MCF 10A (cell line): Measurements from ENCODE around the gene NOD1. TPM values are rescaled to one million over a fixed set of nuclear protein-coding genes. Genes with fewer than 3 reads are reported as not detected.

Source experiments
- BruUV-seq: library from RNA; stranded (reverse); fragments of 400-500 nt; replicated peaks from 2 replicates; lab custom pipeline; 2021; lab: Mats Ljungman, UMichigan
- CTCF ChIA-PET: fragments of 300-600 bp; sonication (Branson Sonifier 250); formaldehyde crosslinking; extraction: SDS; loops from one replicate; lab custom pipeline; 2021; ENCODE audit warnings: antibody characterized with exemption, inconsistent platforms; lab: Yijun Ruan, JAX
- POLR2A ChIA-PET: fragments of 300-600, 350-650 bp; sonication (Branson Sonifier 250); formaldehyde crosslinking; extraction: SDS; loops from one replicate; lab custom pipeline; 2020; ENCODE audit warnings: antibody characterized with exemption, inconsistent platforms; lab: Yijun Ruan, JAX
- DNase-seq: peaks from one replicate; pipeline ENCODE4 v3.0.0-alpha.2; 2018; ENCODE audit not compliant: unreplicated experiment
- H3K27ac Mint-ChIP-seq: one replicate; pipeline ENCODE4 v1.8.0; 2022; ENCODE audit warnings: mild to moderate bottlenecking, low read depth, mixed read lengths; ENCODE audit not compliant: unreplicated experiment
- H3K27me3 Mint-ChIP-seq: one replicate; pipeline ENCODE4 v1.8.0; 2022; ENCODE audit warnings: mixed read lengths; ENCODE audit not compliant: insufficient read depth, unreplicated experiment
- H3K36me3 Mint-ChIP-seq: one replicate; pipeline ENCODE4 v1.8.0; 2022; ENCODE audit warnings: mild to moderate bottlenecking, moderate library complexity, mixed read lengths; ENCODE audit not compliant: insufficient read depth, unreplicated experiment
- H3K4me1 Mint-ChIP-seq: one replicate; pipeline ENCODE4 v1.8.0; 2022; ENCODE audit warnings: mixed read lengths; ENCODE audit not compliant: insufficient read depth, unreplicated experiment
- H3K4me3 Mint-ChIP-seq: one replicate; pipeline ENCODE4 v1.8.0; 2022; ENCODE audit warnings: mild to moderate bottlenecking, moderate library complexity, mixed read lengths; ENCODE audit not compliant: unreplicated experiment
- H3K9me3 Mint-ChIP-seq: one replicate; pipeline ENCODE4 v1.8.0; 2022; ENCODE audit warnings: mixed read lengths; ENCODE audit not compliant: unreplicated experiment
- CTCF ChIP-seq: fragments of 200-600 bp; IDR thresholded peaks from one replicate; pipeline ENCODE4 v1.8.0; 2022; ENCODE audit warnings: antibody characterized with exemption, mild to moderate bottlenecking; ENCODE audit not compliant: unreplicated experiment
- intact Hi-C: fragments of 100-400 bp; cut with micrococcal nuclease; formaldehyde crosslinking; loops from 2 replicates; pipeline ENCODE4 v1.14.1; 2022
- total RNA-seq: library from RNA; stranded (reverse); gene quantifications from 2 replicates; pipeline ENCODE4 v1.2.3, GENCODE V29; 2022

Gene NOD1
- total RNA-seq, 1 experiment from 2014 or later, result 3.8 TPM

DNA sequence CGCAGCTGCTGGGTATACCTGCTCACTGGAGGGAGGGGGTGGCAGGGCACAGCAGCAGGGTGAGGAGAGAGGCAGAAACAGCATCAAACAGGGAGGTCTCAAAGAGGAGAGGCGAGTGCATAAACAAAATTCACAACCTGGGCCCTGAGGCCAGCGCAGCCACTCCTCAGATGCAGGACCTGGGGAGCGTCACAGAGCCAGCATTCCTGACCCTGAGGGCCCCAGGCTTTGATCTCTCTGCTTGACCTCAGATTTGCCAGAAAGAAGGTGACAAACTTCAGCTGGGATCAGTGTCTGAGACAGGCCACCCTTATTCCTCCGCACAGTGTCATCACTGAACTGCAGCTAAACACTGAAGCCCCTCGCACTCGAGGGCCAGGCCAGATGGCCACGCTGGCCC is 25.6 kb downstream of the NOD1 start:
- Mint-ChIP-seq H3K4me1 (no peaks in the 10 kb centered on the region), H3K27me3 (no peaks in the 10 kb centered on the region), H3K27ac (no peak overlapping the region), H3K9me3 (no peaks in the 10 kb centered on the region), H3K36me3 (peaks cover 25% of the 10 kb centered on the region), H3K4me3 (no peak overlapping the region)
- no TSS peak for BruUV-seq
- no peak for TF ChIP-seq CTCF
- no peak for DNase-seq
- ChIA-PET CTCF (interaction anchor here (0.7 kb wide), 1 partner anchor 439 kb away, joined by 3 read pairs; no protein-coding TSS in a partner anchor), POLR2A (interaction anchor here (0.7 kb wide), 1 partner anchor 177 kb away, joined by 3 read pairs; no protein-coding TSS in a partner anchor)
- intact Hi-C loops, result no loop called here

DNA sequence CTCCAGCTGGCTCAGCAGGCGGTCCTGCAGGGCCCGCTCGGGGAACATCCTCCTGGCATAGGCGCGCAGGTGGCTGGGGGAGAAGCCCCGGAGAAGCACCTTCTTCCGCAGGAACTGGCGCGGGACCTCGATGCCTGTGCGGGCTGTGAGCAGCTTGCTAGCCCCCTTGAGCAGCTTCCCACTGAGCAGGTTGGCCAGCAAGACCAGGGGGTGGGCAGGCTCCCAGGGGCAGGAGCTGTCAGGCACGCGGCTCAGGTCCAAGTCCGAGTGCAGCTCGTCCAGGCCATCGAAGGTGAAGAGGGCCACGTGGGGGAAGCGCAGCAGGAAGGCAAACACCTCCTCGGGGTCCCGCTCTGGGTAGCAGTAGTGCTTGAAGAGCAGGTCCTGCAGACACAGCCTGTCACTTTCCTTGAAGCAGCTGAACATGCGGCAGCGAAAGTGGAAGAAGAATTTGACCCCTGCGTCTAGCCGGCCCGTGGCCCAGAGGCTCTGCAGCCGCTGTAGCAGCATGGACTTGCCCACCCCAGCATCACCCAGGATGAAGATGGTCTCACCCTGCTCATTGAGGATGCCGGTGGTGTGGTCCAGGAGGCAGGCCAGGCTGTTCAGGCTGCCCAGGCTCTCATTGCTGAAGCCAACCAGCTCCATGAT is 26.2 kb downstream of the NOD1 start:
- Mint-ChIP-seq H3K27ac (no peak overlapping the region), H3K9me3 (no peaks in the 10 kb centered on the region), H3K4me3 (no peak overlapping the region), H3K4me1 (no peaks in the 10 kb centered on the region), H3K27me3 (no peaks in the 10 kb centered on the region), H3K36me3 (peaks cover 25% of the 10 kb centered on the region)
- DNase-seq, result no peak
- TF ChIP-seq CTCF, result no peak
- POLR2A ChIA-PET, result interaction anchor here (0.7 kb wide), 1 partner anchor 176 kb away, joined by 3 read pairs; no protein-coding TSS in a partner anchor
- intact Hi-C loops, result no loop called here
- BruUV-seq, result no TSS peak
- CTCF ChIA-PET, result interaction anchor here (0.5 to 0.7 kb wide), 2 partner anchors 431 to 439 kb away, joined by 3 to 4 read pairs; no protein-coding TSS in a partner anchor

DNA sequence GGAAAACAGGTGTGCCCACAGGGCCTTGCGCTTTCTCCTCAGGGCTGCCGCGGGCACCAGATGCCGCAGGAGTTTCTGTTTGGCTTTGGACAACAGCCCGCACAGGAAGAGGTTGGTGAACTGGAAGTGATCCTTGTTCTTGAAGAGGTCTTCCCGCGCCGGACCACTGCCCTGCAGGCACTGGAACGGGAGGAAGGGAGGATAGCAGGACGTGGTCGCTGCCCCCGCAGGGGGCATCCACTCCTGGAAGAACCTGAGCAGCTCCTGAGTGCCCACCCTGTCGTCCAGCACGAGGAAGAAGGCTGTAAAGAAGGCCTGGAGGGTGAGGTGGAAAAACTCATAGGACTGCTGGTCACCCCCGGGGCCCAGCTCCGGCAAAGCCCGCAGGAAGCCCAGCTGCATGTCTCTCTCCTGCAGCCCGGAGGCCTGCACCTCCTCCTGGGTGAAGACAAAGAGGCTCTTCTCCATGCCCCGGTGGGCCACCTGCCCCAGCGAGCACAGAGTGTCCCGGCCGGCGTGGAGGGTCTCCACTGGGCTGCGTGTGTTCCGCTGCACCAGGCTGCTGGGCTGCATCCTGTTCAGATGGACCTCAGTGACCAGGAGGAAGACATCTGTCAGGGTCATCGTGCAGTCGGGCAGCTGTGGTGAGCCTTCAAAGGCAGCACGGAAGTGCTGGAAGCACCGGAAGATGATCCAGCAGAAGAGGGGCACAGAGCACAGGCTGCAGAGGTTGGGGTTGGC is 26.9 kb downstream of the NOD1 start:
- H3K27me3 Mint-ChIP-seq, result no peaks in the 10 kb centered on the region
- ChIA-PET POLR2A (interaction anchor here (0.7 kb wide), 1 partner anchor 432 kb away, joined by 3 read pairs; no protein-coding TSS in a partner anchor), CTCF (interaction anchor here (0.5 to 0.9 kb wide), 2 partner anchors 174 to 431 kb away, joined by 3 to 4 read pairs; no protein-coding TSS in a partner anchor)
- no peak for TF ChIP-seq CTCF
- H3K4me1 Mint-ChIP-seq, result no peaks in the 10 kb centered on the region
- H3K9me3 Mint-ChIP-seq, result no peaks in the 10 kb centered on the region
- DNase-seq, result no peak
- H3K4me3 Mint-ChIP-seq, result no peak overlapping the region
- H3K27ac Mint-ChIP-seq, result no peak overlapping the region
- H3K36me3 Mint-ChIP-seq, result peaks cover 24% of the 10 kb centered on the region
- no TSS peak for BruUV-seq
- intact Hi-C loops, result no loop called here

DNA sequence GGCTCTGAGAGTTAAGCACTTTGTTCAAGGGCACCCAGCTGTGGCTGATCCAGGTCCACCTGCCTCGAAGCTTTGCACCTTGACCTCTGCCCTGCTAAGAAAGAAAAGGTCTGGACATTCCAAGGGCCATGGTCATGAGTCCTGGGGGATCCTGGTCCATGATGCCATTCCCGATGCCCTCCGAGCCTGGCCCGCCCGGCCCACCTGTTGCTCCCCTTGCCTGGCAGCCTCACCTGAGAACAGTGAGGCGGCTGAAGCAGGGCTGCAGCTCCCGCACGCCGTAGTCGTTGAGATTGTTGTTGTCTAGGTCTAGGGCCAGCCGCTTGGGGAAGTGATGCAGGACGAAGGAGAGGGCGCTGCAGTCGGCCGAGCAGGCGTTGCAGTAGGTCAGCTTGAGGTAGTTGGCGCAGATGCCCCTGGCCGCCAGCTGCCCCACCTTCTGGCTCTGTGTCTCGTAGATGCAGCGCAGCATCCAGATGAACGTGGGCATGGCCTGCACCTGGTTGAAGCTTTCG is 27.5 kb downstream of the NOD1 start:
- Mint-ChIP-seq H3K27me3 (no peaks in the 10 kb centered on the region), H3K4me3 (no peak overlapping the region), H3K9me3 (no peaks in the 10 kb centered on the region), H3K27ac (no peak overlapping the region), H3K4me1 (no peaks in the 10 kb centered on the region), H3K36me3 (peaks cover 19% of the 10 kb centered on the region)
- intact Hi-C loops, result no loop called here
- TF ChIP-seq CTCF, result no peak
- CTCF ChIA-PET, result interaction anchor here (0.8 to 0.9 kb wide), 2 partner anchors 9 to 173 kb away, joined by 3 read pairs; no protein-coding TSS in a partner anchor
- POLR2A ChIA-PET, result interaction anchor here (0.7 kb wide), 1 partner anchor 432 kb away, joined by 3 read pairs; no protein-coding TSS in a partner anchor
- BruUV-seq, result no TSS peak
- DNase-seq, result no peak
